ENCODE results near the gene IDE.

IDE gene

GRCh38 chr10:92567952-92568600, 5.8 kb downstream of the IDE start:
- DNase-seq (ENCODE audit: low spot score): no peak

DNA sequence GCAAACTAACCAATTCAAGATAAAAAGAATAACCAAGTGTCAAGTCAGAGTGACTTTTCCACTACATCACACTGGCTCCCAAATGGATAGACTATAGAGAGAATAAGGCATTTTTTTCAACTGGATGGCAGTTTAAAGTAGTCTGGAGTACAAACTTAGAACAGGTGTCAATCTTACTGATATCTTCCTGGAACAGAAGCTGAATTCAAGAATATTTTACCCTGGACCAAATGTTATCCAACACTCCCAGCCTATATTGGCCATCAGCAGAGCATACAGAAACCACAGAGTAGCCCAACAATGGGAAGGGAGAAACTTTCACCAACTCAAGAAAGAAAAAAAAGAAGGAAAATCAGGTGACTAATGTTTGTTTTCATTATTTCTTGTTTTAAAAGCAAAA, 11.5 kb downstream of the IDE start:
- no peak for DNase-seq (ENCODE audit: low spot score)

DNA sequence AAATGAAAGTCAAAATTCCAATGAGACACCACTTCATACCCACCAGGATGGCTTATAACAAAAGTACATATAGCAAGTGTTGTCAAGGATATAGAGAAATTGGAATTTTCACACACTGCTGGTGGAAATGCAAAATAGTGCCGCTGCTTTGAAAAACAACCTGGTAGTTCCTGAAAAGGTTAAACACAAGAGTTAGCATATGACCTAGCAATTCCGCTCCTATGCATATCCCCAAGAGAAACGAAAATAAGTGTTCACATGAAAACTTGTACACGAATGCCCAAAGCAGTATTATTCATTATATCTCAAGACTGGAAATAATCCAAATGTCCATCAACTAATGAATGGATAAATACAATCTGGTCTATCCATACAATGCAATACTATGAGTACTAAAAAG, 14.8 kb downstream of the IDE start:
- DNase-seq (ENCODE audit: low spot score): no peak

DNA sequence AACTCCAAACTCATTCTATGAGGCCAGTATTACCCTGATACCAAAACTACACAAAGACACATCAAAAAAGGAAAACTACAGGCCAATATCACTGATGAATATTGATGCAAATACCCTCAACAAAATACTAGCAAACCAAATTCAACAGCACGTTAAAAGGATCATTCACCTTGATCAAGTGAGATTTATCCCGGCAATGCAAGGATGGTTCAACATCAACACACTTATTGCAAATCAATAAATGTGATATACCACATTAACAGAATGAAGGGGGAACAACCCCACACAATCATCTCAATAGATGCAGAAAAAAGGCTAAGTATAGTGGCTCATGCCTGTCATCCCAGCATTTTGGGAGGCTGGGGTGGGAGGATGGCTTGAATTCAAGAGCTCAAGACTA, 19.9 kb downstream of the IDE start:
- DNase-seq (ENCODE audit: low spot score): no peak

- DNase-seq (ENCODE audit: low spot score): no peak
Measured at GRCh38 chr10:92552310-92552709, 21.6 kb downstream of the IDE start.

DNA sequence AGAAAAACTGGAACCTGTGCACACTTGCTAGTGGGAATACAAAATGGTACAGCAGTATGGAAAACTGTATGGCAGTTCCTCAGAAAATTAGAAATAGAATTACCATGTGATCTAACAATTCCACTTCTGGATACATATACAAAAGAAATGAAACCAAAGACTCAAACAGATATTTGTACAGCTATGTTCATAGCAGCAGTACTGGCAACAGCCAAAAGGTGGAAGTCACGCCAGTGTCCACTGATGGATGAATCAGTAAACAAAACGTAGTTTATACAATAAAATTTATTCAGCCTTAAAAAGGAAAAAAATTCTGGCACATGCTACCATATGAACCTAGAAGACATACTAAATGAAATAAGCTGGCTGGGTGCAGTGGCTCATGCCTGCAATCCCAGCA, 23.0 kb downstream of the IDE start:
- no peak for DNase-seq (ENCODE audit: low spot score)

DNA sequence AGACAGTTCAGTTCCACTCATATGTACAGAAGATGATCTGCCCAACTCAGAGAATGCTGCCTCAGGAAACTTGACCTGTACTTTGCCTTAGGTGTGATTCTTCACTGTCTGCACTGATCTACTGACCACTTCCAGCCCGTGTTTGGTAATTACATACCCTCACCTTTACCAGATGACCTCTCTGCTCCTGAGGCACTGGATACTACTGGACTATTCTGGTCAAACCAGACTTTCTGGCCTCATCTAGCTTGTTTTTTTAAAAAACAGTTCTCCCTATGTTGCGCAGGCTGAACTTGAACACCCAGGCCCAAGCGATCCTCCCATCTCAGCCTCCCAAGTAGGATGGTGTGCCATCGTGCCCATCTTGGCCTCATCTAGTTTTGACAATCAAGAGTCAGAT, 26.2 kb downstream of the IDE start:
- no peak for DNase-seq (ENCODE audit: low spot score)

DNA sequence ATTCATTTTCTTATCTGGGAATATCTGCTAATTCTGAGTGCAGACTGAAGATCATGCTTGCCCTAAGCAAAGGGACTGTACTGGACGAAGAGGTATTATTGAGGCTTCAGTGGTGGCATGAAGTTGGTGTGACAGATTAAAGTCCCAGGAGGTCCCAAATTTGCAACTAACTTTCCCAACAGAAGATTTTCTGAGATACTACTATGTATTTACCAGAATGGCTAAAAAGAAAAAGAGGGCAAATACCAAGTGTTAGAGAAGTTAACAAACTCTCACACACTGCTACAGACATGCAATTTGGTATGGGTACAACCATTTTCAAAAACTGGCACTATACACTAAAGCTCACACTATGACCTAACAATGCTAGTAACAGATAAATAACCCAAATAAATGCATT, 28.3 kb downstream of the IDE start:
- no peak for DNase-seq (ENCODE audit: low spot score)

GRCh38 chr10:92544296-92544695, 29.6 kb downstream of the IDE start:
- no peak for DNase-seq (ENCODE audit: low spot score)

DNA sequence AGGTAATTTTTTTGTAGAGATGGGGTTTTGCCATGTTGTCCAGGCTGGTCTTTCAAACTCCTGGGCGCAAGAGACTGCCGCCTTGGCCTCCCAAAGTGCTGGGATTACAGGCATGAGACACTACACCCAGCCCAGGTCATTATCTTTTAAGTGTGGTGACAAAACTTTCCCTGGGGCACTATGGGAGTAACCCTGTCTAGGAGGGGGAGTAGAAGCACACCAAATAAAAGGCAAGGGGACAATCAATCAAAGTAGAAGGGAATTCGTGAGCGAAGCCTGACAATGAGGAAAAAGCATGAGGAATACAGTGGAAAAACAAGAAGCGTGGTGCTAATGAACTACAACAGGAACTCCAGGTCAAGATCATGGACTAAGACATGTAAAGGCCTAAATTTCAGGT, 31.4 kb downstream of the IDE start:
- DNase-seq (ENCODE audit: low spot score): no peak

GRCh38 chr10:92541583-92541982, 32.3 kb downstream of the IDE start:
- no peak for DNase-seq (ENCODE audit: low spot score)

DNA sequence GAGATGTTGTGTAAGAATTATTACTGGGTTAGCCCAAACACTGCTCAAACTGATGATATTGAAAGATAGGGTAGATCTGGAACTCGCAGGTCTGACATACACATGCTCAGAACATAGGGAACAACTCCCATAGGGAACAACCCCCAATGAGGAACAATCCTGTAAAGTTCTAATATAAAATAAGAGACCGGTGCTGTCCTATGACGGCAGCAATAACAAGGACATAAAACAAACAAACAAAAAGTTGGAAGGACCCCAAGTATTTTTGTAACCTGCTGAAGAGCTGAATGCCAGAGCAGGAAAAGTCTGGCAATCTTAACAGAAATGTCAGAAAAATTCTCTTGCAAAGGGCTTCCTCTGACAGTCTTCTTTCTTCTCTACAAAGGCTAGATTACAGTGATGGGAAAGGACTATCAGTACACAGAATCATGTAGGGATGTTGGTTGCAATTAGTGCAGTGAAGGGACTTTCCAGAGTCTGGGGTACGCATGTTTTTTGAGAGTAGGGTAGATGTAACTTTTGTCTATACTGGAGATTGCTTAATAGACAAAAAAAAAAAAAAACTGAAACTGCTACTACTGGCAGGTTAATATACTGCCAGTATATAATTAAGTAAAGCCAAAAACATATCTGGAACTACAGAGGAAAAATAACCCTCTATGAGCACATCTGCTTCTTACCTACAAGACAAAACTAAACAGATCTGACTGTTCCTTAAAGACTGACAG, 35.5 kb downstream of the IDE start:
- DNase-seq (ENCODE audit: low spot score): no peak

- no peak for DNase-seq (ENCODE audit: low spot score)
Measured at GRCh38 chr10:92530891-92531535, 42.9 kb downstream of the IDE start.

- no peak for DNase-seq (ENCODE audit: low spot score)
Measured at GRCh38 chr10:92530421-92530820, 43.5 kb downstream of the IDE start.

- DNase-seq (ENCODE audit: low spot score): no peak
Measured at GRCh38 chr10:92527716-92528115, 46.2 kb downstream of the IDE start.

DNA sequence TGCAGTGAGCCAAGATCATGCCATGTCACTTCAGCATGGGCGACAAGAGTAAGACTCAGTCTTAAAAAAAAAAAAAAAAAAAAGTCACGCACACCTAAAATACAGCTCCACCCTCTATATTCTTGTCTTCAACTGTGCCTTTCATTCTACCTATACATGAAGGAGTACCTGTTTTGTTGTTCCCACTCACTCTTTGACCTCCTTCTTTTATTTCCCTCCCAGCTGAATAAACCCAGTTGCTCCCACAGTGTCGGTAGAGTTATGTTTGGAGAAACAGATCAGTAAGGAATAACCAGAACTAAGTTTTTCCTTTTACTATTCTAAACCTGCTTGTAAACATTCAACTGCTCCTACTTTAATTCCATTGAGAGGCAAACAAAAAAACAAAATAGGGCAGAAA, 50.3 kb downstream of the IDE start:
- no peak for DNase-seq (ENCODE audit: low spot score)

GRCh38 chr10:92517034-92517655, 56.7 kb downstream of the IDE start:
- DNase-seq (ENCODE audit: low spot score): peak; percentile 35

- no peak for DNase-seq (ENCODE audit: low spot score)
Measured at GRCh38 chr10:92508866-92509265, 65.0 kb downstream of the IDE start.

GRCh38 chr10:92506336-92506735, 67.6 kb downstream of the IDE start:
- no peak for DNase-seq (ENCODE audit: low spot score)

GRCh38 chr10:92505044-92505443, 68.8 kb downstream of the IDE start:
- DNase-seq (ENCODE audit: low spot score): no peak

GRCh38 chr10:92502296-92502808, 71.5 kb downstream of the IDE start:
- DNase-seq (ENCODE audit: low spot score): no peak

DNA sequence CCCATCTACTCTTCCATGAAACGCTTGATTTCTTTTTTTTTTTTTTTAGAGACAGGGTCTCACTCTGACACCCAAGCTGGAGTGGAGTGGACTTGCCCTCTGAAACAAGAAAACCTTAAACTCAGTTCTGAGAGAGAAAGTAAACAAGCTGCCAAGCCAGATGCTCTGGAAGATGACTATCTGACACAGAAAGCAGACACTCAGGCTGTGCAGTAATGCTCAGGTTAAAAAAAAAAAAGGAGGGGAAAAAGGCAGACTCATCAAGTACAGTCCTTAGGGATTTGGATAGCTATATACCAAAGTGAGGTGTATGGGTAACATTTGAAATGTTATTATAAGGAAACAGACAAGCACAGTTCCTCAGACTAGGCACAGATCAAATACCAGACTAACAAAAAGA, 80.5 kb downstream of the IDE start:
- DNase-seq (ENCODE audit: low spot score): no peak

- no peak for DNase-seq (ENCODE audit: low spot score)
Measured at GRCh38 chr10:92492748-92493240, 81.1 kb downstream of the IDE start.
